Endothelial cell of umbilical vein (primary cell): ENCODE results near the gene CTSC.

ENCODE experiments used
- EZH2 ChIP-seq: IDR thresholded peaks from 2 replicates; pipeline ENCODE4 v1.6.1; 2012; ENCODE audit warnings: borderline replicate concordance, low read depth, mild to moderate bottlenecking, moderate library complexity, low read length, inconsistent platforms; ENCODE audit not compliant: severe bottlenecking
- FOS ChIP-seq: IDR thresholded peaks from 2 replicates; pipeline ENCODE4 v1.6.1; 2011; ENCODE audit warnings: mild to moderate bottlenecking, low read length, moderate library complexity, borderline replicate concordance; ENCODE audit not compliant: insufficient read depth
- GATA2 ChIP-seq: IDR thresholded peaks from 2 replicates; pipeline ENCODE4 v1.7.0; 2011; ENCODE audit warnings: low read depth, mild to moderate bottlenecking, moderate library complexity, mixed read lengths, low read length; ENCODE audit not compliant: insufficient read length, insufficient read depth
- JUN ChIP-seq: IDR thresholded peaks from 2 replicates; pipeline ENCODE4 v1.6.1; 2011; ENCODE audit warnings: borderline replicate concordance, low read depth; ENCODE audit not compliant: insufficient read length, insufficient read depth
- MYC ChIP-seq: IDR thresholded peaks from one replicate; pipeline ENCODE4 v1.6.1; 2011; ENCODE audit warnings: mild to moderate bottlenecking, low read depth, low read length
- POLR2A ChIP-seq: IDR thresholded peaks from 2 replicates; pipeline ENCODE4 v1.6.1; 2012; ENCODE audit warnings: low read depth, mild to moderate bottlenecking, control low read depth, low read length
- POLR2AphosphoS5 ChIP-seq: IDR thresholded peaks from 2 replicates; pipeline ENCODE4 v1.6.1; 2012; ENCODE audit warnings: low read depth, mild to moderate bottlenecking, control low read depth, low read length, moderate library complexity; ENCODE audit not compliant: insufficient read depth
- TF ChIP-seq, protein P1 (sequence below), 2 donors: IDR thresholded peaks; 1 replicate in 1 of 2; 2 replicates in 1 of 2; pipeline ENCODE4 v1.5.1; 2011; ENCODE audit warnings: low read length in 2 of 2, mild to moderate bottlenecking in 2 of 2, moderate library complexity in 2 of 2, control low read depth in 1 of 2, inconsistent platforms in 1 of 2, low read depth in 1 of 2; ENCODE audit not compliant: insufficient read depth in 1 of 2; ENCODE audit errors: extremely low read depth in 1 of 2

GRCh38 chr11:88324562-88325345 is 12.8 kb downstream of the CTSC start:
- TF ChIP-seq, protein P1, sequence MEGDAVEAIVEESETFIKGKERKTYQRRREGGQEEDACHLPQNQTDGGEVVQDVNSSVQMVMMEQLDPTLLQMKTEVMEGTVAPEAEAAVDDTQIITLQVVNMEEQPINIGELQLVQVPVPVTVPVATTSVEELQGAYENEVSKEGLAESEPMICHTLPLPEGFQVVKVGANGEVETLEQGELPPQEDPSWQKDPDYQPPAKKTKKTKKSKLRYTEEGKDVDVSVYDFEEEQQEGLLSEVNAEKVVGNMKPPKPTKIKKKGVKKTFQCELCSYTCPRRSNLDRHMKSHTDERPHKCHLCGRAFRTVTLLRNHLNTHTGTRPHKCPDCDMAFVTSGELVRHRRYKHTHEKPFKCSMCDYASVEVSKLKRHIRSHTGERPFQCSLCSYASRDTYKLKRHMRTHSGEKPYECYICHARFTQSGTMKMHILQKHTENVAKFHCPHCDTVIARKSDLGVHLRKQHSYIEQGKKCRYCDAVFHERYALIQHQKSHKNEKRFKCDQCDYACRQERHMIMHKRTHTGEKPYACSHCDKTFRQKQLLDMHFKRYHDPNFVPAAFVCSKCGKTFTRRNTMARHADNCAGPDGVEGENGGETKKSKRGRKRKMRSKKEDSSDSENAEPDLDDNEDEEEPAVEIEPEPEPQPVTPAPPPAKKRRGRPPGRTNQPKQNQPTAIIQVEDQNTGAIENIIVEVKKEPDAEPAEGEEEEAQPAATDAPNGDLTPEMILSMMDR (IDR thresholded peaks at IDR 0.05; ENCODE audit: extremely low read depth in 1 of 2, insufficient read depth in 1 of 2, low read depth in 1 of 2, low read length in 2 of 2) = no peak
- TF ChIP-seq POLR2AphosphoS5 (no peak), POLR2A (peak; percentile 28), MYC (no peak), EZH2 (no peak), FOS (no peak), GATA2 (peak; percentile 88), JUN (peak; percentile 14)
